ENCODE results near the gene RPL7A.

RPL7A gene

GRCh38 chr9:133346021-133346785 is 1.8 kb upstream of the RPL7A start:
- in situ Hi-C loops (cut with MboI; ENCODE audit: low sequenced_read_pairs), result no loop called here

- in situ Hi-C loops (cut with MboI; ENCODE audit: low sequenced_read_pairs), result no loop called here
Measured at GRCh38 chr9:133347515-133347984, 468 bp upstream of the RPL7A start.

GRCh38 chr9:133348718-133349573 is 928 bp downstream of the RPL7A start:
- in situ Hi-C loops (cut with MboI; ENCODE audit: low sequenced_read_pairs), result no loop called here

- in situ Hi-C loops (cut with MboI; ENCODE audit: low sequenced_read_pairs), result no loop called here
Measured at GRCh38 chr9:133349965-133350616, 2.1 kb downstream of the RPL7A start.

DNA sequence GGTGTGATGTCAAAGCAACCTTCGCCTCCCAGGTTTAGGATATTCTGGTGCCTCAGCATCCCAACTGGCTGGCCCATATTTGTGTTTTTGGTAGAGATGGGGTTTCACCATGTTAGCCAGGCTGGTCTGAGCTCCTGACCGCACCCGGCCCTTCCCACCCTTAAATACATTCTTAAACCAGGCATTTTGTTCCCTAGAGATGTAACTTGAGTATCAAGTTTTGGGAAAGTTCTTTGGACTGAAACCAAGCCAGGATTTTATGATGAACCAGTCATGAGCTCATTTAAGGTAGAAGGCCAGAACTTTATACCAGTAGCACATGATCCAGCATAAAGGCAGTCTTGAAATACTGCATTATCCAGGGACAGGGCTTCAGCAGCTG is 3.5 kb downstream of the RPL7A start:
- in situ Hi-C loops (cut with MboI; ENCODE audit: low sequenced_read_pairs), result no loop called here

DNA sequence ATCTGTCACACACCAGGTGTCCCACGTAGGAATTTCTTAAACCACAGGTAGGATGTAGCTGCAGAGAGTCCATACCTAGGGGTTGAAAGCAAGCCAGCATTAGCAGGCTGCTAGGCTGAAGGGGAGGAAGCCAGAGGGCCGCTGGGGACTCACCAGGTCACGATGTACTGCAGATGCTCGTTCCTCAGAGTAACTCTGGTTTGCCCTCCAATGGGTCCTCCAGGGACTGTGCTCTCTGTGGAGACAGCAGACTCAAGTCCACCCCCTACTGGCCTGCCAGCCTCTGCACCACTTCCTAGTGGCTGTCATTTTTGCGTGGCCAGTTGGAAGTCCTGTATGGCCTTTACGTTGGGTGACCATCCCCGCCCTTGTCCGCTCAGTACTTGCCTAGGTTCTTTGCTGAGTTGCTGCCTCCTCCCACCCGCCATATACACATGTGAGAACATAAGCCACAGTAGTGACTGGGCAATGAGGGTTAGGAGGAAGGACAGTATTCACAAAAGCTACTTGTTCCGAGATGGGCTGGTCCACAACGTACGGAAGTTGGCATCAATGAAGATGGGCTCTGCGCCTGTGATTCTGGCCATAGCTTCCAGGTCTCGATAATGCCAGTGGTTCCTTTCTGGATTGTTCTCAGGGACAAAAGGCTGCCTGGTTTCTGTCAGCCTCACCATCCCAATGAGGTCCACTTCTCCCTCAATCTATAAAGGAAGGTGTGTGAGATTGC is 4.1 kb downstream of the RPL7A start:
- in situ Hi-C loops (cut with MboI; ENCODE audit: low sequenced_read_pairs), result no loop called here

DNA sequence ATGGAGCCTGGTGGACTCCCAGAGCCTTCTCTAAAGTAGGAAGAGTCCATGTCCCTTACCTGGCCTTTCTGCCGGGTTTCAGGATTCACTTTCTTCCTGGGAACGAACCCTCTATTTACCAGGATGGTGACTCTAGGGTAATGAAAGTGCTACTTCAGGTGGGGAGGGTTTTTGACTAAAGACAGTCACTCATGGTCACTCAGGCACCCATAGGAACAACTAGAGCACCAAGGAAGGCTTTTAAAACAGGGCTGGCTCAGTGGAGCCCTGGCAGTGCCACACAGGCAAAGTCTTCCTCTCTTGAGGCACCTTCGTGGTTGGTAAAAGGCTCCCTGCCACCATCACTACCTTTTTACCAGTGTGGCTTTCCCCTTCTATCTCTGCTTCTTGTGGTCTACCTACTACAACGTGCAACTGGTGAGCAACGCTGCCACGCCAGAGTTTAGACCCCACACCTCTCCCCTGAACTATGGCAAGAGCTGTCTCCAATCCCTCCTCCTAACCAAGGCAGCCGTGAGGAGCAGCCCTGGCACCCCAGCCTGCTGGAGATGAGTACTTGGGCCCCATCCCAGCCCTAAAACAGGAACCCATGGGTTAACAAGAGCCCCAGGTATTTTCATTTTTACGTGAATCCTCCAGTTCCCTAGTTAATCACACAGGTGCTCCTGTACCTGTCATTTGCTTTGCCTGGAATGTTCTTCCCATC is 4.8 kb downstream of the RPL7A start:
- in situ Hi-C loops (cut with MboI; ENCODE audit: low sequenced_read_pairs), result no loop called here

DNA sequence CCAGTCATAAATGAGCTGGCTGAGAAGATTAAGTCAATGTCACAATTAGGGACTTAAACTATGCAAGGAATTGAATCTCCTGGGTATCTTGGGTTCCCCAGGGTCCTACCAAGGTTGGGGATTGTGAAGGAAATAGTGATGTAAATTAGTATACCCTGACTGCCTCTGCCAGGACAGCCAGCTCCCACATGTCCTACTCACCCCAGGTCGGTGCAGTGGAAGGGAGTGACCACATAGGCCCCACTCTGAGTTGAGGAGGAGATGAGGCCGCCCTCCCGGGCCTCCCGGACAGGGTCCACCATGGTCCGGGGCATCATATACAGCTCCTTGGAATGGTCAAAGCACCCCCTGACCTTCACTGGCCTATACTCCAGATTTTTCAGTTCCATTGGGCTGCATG is 5.5 kb downstream of the RPL7A start:
- in situ Hi-C loops (cut with MboI; ENCODE audit: low sequenced_read_pairs), result no loop called here

DNA sequence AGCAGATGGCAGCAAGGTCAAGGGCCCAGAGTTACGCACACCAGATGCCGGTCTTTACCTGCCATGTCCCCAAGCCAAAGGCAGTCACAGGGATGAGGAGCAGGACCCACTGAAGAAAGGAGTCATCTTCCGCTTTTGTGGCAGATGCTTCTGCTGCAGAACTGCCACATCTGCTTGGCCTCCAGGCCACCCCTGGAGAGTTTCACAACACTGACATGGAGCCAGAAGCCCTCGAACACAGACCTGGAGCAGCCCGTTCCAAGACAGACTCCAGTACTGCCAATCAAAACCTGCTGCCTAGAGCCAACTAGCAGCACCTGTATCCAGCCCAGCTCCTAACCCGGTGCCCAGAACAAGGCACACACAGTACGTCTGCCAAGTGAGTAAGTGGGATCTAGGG is 6.7 kb downstream of the RPL7A start:
- in situ Hi-C loops (cut with MboI; ENCODE audit: low sequenced_read_pairs), result no loop called here

DNA sequence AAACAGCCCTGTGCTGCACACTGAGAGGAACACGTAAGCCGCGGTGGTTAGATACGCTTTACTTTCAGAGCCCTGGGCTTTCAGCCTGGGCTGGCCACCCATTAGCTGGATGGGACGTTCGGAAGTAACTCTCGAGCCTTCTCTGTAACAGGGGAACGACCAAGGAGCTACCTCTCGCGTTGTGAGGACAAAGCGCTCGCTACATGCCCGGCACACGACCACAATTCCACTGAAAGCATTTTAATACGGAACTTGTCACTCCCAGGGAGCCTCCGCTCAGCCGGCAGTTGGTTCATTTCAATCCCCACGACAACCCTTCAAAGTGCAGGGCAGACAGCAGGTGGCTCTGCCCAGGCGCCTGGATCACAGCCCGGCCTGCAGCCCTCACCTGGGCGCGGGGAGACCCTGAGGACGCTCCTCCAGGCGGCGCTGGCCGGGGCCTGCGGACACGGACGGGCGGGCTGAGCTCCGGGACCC is 7.9 kb downstream of the RPL7A start:
- in situ Hi-C loops (cut with MboI; ENCODE audit: low sequenced_read_pairs), result no loop called here

GRCh38 chr9:133356391-133357091 is 8.5 kb downstream of the RPL7A start, which contains the start of the genes SURF1 and SURF2:
Gene SURF1, minus strand, starts transcription at chr9:133356487. Its CDS starts 34 bp downstream, at chr9:133356453.
Gene SURF2, plus strand, starts transcription at chr9:133356550. Its CDS starts 43 bp downstream, at chr9:133356593.
- in situ Hi-C loops (cut with MboI; ENCODE audit: low sequenced_read_pairs), result no loop called here

- in situ Hi-C loops (cut with MboI; ENCODE audit: low sequenced_read_pairs), result no loop called here
Measured at GRCh38 chr9:133357656-133358055, 9.6 kb downstream of the RPL7A start.

GRCh38 chr9:133359399-133360175 is 11.6 kb downstream of the RPL7A start:
- in situ Hi-C loops (cut with MboI; ENCODE audit: low sequenced_read_pairs), result no loop called here

DNA sequence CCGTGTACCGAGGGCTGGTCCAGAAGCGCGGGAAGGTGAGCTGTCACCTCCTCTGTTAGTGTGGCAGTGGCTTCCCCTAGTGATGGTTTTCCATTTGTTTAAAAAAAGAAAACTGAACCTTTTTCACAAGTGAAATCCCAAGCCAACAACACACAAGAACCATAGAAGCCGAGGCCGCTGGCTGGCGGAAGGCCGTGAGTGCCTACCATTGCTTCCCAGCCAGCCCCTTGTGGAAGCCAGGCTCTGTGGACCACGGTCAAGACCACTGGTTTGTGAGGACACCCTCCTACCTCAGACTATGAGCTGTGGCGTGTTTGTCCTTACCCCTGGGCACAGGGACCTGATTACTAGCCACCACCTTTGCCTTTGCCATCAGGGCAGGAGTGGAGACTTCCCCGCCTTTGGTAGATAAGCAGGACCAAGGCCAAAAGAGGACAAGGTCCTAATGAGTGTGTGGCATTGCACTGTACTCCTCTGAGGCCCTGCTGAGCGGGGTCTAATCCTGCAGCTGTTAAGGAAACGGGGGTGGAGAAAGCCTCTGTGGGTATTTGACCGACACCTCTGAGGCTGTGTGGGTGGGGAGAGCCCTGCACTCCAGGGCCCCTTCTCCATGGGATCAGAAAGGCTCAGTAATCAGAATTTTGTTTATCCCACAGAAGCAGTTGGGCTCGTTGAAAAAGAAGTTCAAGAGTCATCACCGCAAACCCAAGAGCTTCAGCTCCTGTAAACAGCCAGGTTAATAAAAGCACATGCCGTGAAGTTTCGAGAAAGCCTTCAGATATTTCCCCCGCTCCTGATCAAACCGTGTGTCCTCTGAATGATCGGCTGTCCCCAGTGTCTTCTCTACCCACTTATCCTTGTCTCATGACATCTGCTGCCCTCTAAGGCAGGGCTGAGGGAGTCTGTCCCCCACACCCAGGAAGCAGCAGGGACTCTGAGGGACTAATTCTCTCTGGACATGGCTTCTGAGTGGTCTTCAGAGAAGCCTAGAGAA is 12.7 kb downstream of the RPL7A start:
- in situ Hi-C loops (cut with MboI; ENCODE audit: low sequenced_read_pairs), result no loop called here

GRCh38 chr9:133361507-133362092 is 13.6 kb downstream of the RPL7A start:
- in situ Hi-C loops (cut with MboI; ENCODE audit: low sequenced_read_pairs), result no loop called here

GRCh38 chr9:133362359-133363044 is 14.5 kb downstream of the RPL7A start:
- in situ Hi-C loops (cut with MboI; ENCODE audit: low sequenced_read_pairs), result no loop called here
